ENCODE measurements around the gene DHODH.

The DHODH gene

DNA sequence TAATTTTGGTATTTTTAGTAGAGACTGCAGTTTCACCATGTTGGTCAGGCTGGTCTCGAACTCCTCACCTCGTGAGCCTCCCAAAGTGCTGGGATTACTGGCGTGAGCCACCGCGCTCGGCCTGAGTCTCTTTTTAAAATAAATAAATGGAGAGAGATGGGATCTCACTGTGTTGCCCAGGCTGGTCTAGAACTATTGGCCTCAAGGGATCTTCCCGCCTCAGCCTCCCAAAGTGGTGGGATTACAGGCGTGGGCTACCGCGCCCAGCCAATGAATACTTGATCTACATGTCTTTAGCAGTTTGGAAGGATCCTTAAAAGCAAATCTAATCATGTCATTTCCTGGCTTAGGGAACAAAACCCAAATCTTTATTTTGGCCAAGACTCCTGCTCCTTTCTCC, 1.2 kb downstream of the DHODH start:
- no peak for DNase-seq (ENCODE audit: low read depth)
- no peak for TF ChIP-seq MYC (IDR thresholded peaks at IDR 0.05; ENCODE audit: low read depth, low read length)
- no peak for TF ChIP-seq POLR2A (IDR thresholded peaks at IDR 0.05; ENCODE audit: extremely low read depth, insufficient read length)
- TF ChIP-seq, protein P1, sequence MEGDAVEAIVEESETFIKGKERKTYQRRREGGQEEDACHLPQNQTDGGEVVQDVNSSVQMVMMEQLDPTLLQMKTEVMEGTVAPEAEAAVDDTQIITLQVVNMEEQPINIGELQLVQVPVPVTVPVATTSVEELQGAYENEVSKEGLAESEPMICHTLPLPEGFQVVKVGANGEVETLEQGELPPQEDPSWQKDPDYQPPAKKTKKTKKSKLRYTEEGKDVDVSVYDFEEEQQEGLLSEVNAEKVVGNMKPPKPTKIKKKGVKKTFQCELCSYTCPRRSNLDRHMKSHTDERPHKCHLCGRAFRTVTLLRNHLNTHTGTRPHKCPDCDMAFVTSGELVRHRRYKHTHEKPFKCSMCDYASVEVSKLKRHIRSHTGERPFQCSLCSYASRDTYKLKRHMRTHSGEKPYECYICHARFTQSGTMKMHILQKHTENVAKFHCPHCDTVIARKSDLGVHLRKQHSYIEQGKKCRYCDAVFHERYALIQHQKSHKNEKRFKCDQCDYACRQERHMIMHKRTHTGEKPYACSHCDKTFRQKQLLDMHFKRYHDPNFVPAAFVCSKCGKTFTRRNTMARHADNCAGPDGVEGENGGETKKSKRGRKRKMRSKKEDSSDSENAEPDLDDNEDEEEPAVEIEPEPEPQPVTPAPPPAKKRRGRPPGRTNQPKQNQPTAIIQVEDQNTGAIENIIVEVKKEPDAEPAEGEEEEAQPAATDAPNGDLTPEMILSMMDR (IDR thresholded peaks at IDR 0.05; ENCODE audit: low read depth, low read length): no peak
- TF ChIP-seq, protein P2, sequence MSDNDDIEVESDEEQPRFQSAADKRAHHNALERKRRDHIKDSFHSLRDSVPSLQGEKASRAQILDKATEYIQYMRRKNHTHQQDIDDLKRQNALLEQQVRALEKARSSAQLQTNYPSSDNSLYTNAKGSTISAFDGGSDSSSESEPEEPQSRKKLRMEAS (IDR thresholded peaks at IDR 0.05; ENCODE audit: low read depth, low read length): no peak
- peak overlapping the region; percentile 46 for H3K4me3 ChIP-seq (ENCODE audit: low read depth, low read length)

DNA sequence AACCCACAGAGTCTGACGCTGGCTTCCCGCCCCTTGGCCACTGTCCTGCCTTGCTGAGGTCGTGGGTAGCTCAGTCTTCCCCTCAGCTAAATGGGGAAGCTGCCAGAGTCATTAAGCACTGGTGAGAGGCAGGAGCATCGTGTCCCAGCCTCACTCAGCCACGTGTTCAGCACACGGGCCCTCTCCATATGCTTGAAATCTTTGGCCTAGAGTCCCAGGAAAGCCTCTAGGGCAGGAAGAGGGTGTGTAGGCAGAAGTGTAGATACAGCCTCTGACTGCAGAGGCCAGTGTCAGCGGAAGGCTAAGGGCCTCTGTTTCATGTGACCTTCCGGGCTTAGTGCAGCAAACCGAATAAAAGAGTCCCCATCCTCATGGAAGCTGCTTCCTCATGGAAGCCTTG, 4.1 kb downstream of the DHODH start:
- TF ChIP-seq MYC (IDR thresholded peaks at IDR 0.05; ENCODE audit: low read depth, low read length) (no peak), POLR2A (IDR thresholded peaks at IDR 0.05; ENCODE audit: extremely low read depth, insufficient read length) (no peak)
- TF ChIP-seq, protein P1 (IDR thresholded peaks at IDR 0.05; ENCODE audit: low read depth, low read length): no peak
- TF ChIP-seq, protein P2 (IDR thresholded peaks at IDR 0.05; ENCODE audit: low read depth, low read length): no peak
- H3K4me3 ChIP-seq (ENCODE audit: low read depth, low read length): no peak overlapping the region
- DNase-seq (ENCODE audit: low read depth): peak; percentile 27

DNA sequence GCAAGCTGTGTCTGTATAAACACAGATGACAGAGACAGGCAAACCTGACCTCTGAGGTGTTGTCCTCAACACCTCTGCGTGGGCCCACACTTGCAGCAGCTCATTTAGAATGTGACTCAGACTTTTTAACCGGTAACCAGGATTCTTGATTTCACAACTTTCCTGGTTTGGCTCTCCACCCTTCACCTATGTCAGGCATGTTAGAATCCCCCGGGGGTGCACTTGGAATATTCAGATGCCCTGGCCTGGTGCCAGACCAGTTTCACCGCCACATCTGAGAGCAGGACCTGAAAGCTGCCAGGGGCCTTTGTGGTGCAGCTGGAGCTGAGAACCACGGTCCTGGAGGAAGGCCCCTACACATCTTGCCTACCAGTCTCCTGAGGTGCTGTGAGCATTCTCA, 4.8 kb downstream of the DHODH start:
- TF ChIP-seq, protein P2 (IDR thresholded peaks at IDR 0.05; ENCODE audit: low read depth, low read length): no peak
- no peak for TF ChIP-seq POLR2A (IDR thresholded peaks at IDR 0.05; ENCODE audit: extremely low read depth, insufficient read length)
- no peak for TF ChIP-seq MYC (IDR thresholded peaks at IDR 0.05; ENCODE audit: low read depth, low read length)
- TF ChIP-seq, protein P1 (IDR thresholded peaks at IDR 0.05; ENCODE audit: low read depth, low read length): no peak
- DNase-seq (ENCODE audit: low read depth): peak; percentile 60

DNA sequence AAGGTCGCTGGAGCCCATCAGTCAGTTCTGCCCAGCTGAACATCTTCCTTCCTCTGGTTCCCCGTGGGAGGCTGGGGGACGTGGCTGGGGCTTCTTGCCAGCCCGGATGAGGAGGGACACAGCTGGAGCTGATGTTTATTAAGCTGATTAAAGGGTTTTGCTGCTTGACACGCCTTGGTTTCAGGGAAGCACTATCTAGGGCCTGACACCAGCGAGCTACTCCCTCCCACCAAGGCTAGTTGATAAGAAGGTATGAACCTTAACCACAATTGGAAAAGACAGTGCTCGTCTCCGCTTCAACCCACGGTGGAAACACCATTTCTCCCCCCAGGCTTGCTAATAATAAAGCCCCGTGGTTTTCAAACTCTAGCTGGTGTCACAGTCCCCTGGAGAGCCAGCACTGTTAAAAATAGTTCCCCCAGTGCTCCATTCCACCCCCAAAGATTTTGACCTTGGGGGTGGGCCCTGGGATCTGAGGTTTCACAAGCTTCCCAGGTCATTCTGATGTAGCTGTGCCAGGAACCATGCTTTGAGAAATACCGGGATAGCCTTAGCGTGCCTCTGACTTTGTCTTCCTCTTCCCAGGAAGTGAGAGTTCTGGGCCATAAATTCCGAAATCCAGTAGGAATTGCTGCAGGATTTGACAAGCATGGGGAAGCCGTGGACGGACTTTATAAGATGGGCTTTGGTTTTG, 5.5 kb downstream of the DHODH start:
- TF ChIP-seq, protein P2 (IDR thresholded peaks at IDR 0.05; ENCODE audit: low read depth, low read length): no peak
- TF ChIP-seq, protein P1 (IDR thresholded peaks at IDR 0.05; ENCODE audit: low read depth, low read length): no peak
- TF ChIP-seq MYC (IDR thresholded peaks at IDR 0.05; ENCODE audit: low read depth, low read length) (no peak), POLR2A (IDR thresholded peaks at IDR 0.05; ENCODE audit: extremely low read depth, insufficient read length) (no peak)
- no peak overlapping the region for H3K4me3 ChIP-seq (ENCODE audit: low read depth, low read length)
- peak; percentile 52 for DNase-seq (ENCODE audit: low read depth)

More for the DNA sequence above, 4.8 kb downstream of the DHODH start:
- no peak overlapping the region for H3K4me3 ChIP-seq (ENCODE audit: low read depth, low read length)

DNA sequence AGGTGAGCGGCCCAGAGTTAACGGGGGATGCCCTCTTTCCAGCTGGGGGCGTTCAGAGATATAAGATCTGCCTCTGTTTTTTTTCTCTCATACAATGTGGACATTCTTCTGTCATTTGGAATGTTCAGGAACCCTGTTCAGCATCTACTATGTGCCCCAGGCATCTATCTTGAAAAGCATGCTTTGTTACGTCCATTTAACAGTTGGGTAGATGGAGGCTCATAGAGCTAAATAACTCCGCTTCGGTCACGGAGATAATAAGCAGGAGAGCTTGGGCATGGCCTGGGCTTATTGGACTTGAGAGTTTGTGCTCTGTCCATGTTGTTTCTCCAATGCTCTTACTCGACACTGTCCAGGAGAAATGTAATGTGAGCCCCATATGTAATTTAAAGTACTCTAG, 6.1 kb downstream of the DHODH start:
- TF ChIP-seq, protein P1 (IDR thresholded peaks at IDR 0.05; ENCODE audit: low read depth, low read length): no peak
- TF ChIP-seq, protein P2 (IDR thresholded peaks at IDR 0.05; ENCODE audit: low read depth, low read length): no peak
- TF ChIP-seq MYC (IDR thresholded peaks at IDR 0.05; ENCODE audit: low read depth, low read length): no peak
- no peak for TF ChIP-seq POLR2A (IDR thresholded peaks at IDR 0.05; ENCODE audit: extremely low read depth, insufficient read length)
- no peak for DNase-seq (ENCODE audit: low read depth)
- no peak overlapping the region for H3K4me3 ChIP-seq (ENCODE audit: low read depth, low read length)

Measured in NB4 (cell line).